Medulla oblongata (tissue), 1 donor: ENCODE measurements around the gene DTYMK.

Source experiments
- DNase-seq: peaks from one replicate; pipeline ENCODE4 v3.0.0-alpha.2; 2015; ENCODE audit errors: extremely low spot score

The DTYMK gene

DNA sequence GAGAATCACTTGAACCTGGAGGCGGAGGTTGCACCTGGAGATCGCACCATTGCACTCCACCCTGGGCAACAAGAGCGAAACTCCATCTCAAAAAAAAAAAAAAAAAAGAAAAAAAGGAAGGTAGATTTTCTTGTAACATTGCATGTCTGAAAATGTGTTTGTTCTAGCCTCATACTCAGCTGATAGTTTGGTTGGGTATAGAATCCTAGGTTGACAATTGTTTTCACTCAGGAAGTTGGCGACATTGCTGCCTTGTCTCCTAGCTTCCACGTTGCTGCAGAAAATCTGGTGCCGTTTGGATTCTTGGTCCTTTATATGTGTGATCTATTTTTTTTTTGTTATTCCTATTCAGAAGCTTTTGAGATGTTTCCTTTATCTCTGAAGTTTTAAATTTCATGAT is 19.9 kb upstream of the DTYMK start:
- DNase-seq = no peak

DNA sequence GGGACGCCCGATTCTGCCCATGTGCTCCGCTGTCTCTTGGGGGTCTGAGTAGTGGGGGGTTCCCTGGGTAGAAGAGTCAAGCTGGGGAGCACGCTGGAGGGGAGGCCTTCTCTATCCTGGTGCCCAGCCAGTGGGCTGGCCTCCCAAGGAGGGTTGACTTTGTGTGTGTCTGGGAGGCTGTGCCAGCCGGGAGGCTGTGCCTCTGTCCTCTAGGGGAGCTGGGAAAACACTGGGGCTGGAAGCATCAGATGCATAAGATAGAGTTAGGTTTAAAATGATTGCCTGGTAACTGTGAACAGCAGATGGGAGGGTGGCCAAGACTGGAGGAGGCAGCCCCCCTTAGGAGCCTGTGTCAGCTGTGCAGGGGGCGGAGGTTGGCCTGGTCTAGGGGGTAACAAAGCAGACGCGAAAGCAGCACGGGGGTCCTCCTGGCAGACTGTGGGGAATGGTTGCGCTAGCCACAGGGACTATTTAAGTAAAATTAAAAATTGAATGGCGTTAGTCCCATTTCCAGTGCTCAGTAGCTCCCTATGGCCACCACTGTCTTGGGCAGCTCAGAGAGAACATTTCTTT is 16.5 kb upstream of the DTYMK start:
- DNase-seq = peak; percentile 43

DNA sequence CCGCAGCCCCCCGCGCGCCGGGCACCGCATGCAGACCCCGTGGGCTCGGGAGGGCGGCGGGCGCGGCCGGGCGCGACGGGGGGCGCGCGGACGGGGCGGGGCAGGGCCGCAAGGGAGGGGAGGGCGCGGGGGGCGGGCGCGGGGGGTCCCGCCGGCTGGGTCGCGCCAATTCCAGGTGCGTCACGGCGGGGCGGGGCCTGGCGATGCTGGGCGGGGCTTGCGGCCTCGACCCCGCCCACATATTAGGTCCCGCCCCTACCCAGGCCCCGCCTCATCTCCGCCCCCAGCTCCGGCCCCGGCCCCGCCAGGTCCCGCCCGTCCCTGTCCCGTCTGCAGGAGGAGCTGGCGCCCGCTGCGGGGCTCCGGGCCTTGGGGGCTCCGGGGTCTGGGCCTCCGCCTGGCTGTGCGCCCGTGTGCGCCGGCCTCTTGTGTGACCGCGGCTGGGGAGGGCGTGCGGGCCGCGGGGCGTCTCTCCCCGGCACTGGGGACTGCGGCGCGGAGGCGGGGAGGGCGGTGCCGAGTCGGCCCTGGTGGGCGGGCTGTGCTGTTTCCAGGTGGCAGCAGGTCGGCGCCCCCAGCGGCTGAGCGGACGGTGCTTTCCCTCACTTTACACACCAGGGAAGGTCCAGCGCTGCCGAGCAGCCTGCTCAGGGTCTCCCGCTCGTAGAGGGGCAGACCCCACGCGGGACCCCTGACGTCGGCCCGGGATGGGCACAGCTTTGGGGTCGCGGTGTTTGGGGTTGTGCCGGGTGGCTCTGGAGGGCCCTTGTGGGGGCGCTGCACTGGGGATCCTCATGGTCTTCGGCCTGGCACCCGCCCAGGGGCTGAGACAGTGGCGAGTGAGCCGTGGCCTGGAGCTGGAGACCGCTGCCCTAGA is 15.8 kb upstream of the DTYMK start:
- peak; percentile 87 for DNase-seq

DNA sequence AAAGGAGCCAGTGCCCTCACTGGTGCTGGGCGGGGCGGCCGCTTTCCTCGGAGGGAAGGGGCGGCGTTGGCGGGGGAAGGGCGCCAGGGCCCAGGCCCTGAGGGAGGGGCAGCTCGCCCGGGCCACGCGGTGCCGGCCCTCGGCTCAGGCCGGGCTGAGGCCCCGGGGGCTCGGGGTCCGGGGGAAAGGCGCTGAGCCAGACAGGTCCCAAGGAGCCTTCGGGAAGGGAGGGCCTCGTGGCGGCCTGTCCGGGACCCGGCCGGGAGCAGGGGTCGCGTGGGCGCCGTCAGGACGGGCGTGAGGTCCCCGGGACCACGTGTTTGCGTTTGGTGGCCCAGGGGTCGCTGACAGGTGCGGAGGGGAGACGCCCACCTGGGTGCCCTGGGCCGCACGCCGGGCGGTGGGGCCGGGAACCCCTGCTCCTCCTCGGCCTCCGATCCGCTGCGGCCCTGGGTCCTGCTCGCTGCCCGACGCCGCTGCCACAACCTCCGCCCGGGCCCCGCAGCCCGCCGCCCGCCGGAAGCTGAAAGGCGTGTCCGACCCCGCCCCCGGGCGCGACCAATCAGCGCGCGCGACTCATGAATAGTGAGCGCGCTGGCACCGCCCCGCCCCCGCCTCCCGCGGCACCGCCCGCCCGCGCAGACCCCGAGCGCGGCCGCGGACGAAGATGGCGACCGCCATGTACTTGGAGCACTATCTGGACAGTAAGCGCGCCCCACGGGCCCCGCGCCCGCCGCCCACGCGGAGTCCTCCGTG is 15.0 kb upstream of the DTYMK start, which contains the start of gene ING5:
ING5 (plus strand) TSS at position 641 of the 756 bp plus-strand sequence; CDS start at position 668, 27 bp downstream.
- peak; percentile 91 for DNase-seq

DNA sequence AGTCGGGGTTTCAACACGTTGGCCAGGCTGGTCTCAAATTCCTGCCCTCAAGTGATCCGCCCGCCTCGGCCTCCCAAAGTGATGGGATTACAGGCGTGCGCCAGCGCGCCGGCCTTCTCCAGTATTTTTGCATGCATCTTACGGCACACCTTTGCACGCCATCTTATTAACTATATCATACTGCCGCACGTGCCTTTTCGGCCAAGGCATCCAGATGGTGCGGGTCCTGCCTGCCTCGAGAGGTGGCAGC is 14.5 kb upstream of the DTYMK start:
- DNase-seq = no peak

DNA sequence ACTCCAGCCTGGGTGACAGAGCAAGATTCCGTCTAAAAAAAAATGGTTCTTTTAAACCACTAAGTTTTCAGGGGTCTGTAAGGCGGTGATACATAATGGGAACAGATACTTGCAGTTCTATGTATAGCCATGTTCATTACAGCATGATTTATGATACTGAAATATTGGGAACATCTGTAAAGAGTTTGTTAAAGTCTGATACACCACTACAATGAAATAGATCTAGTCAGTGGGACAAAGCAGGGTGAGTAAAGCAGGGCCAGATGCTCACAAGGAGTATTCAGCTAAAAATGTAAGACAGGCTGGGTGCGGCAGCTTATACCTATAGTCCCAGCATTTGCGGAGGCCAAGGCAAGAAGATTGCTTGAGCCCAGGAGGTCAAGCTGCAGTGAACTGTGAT is 9.0 kb upstream of the DTYMK start:
- DNase-seq = no peak

GRCh38 chr2:241692448-241692847 is 5.8 kb upstream of the DTYMK start:
- no peak for DNase-seq

DNA sequence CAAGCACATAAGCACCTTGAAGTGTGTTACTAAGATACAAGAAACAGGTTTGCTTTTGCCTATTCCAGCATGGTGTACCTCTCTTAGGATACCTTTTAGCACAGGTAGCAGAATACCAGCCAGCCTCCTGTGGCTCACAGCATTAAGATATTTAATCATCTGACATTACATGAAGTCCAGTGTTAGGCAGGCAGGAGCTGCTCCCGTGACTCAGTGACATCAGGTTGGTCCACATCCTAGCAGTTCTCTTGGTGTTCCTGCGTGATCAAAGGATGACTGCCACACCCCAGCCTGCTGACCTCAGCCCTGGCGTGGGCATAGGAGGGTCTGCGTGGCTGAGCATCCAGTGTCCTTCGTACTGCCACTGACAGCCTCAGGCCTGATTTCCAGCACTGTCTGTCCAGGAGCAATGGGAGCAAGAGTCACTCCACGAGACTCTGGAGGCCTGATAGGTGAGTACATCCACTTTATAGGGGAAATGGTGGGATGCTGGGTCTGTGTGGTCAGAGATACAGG is 3.6 kb upstream of the DTYMK start:
- no peak for DNase-seq

- no peak for DNase-seq
Observed at GRCh38 chr2:241689306-241689705, 2.7 kb upstream of the DTYMK start.

- DNase-seq = no peak
Observed at GRCh38 chr2:241686324-241686649, 328 bp downstream of the DTYMK start.

- no peak for DNase-seq
Observed at GRCh38 chr2:241680827-241681599, 5.6 kb downstream of the DTYMK start.

- DNase-seq = no peak
Observed at GRCh38 chr2:241680044-241680443, 6.6 kb downstream of the DTYMK start.

- no peak for DNase-seq
Observed at GRCh38 chr2:241678784-241679540, 7.7 kb downstream of the DTYMK start.

DNA sequence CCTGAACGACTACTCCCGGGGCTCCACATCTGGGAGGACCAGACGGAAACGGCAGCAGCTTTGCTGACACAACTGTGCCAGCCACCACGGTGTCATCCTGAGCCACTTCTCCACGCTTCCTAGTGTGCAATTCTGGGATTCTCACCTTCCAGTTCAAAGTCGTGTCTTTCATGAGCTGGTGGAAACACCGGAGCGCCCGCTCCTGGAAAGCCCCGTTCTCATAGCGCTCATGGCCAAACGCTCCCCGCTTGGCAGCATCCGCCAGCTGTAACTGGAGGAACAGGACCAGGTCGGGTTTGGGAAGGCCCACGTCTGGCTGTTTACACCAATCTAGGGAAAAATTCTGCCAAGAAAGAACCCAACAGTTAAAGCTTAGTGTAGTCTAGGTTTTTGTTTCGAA is 8.3 kb downstream of the DTYMK start:
- no peak for DNase-seq

DNA sequence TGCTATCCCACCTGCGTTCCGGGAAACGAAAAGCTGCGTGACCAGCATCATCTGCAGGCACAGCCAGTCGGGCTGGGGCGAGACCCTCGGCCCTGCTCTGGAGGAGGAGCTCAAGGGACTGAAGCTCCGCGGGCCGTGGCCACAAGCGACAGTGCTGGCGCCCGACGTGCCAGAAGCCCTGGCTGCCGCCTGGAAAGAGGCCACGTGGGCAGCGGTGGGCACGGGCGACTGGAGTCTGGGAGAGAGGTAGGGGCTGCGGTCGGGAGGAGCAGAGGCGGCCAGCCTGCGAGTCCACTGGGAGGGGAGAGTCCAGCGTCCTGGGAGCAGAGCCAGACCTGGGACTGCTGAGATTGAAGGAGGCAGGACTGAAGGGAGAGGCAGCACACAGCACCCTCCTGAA is 9.2 kb downstream of the DTYMK start:
- DNase-seq = no peak

GRCh38 chr2:241676665-241677064 is 9.9 kb downstream of the DTYMK start:
- DNase-seq = no peak

DNA sequence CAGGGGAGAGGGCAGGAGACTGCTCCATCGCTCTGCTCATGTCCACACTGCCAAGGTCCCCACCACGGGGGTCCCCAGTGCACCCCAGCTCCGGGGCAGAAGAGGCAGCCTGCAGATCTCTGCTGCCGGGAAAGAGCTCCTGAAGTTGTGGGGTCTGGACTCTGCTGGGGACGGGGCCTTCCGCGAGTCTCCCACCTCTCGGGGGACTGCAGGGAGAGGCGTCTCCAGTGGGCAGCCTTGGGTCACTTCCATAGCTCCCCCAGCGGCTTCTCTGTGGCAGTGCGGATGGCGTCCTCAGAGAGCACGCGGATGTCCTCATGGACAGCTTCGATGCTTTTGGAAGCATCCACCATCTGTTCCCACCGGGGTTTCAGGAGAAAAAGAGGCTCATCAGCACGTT is 10.7 kb downstream of the DTYMK start:
- no peak for DNase-seq

- DNase-seq = peak; percentile 39
Observed at GRCh38 chr2:241673797-241674725, 12.6 kb downstream of the DTYMK start.

- DNase-seq = no peak
Observed at GRCh38 chr2:241673189-241673663, 13.4 kb downstream of the DTYMK start.
